Transverse colon (tissue), 4 donors: Measurements from ENCODE around the gene YBX2. TPM values are rescaled to one million over a fixed set of nuclear protein-coding genes. Genes with fewer than 3 reads are reported as not detected.

Experiments
- DNase-seq: peaks from one replicate; pipeline ENCODE4 v3.0.0-alpha.2; 2019
- H3K27ac ChIP-seq, 4 donors: fragments of 200-600 bp; sonication (generic); 2 replicates each; pipeline ENCODE4 v1.5.1; 2016 to 2018; ENCODE audit warnings: inconsistent platforms in 4 of 4
- H3K27me3 ChIP-seq: fragments of 200-600 bp; sonication (generic); 2 replicates; pipeline ENCODE4 v1.5.1; 2017; ENCODE audit warnings: inconsistent platforms
- H3K36me3 ChIP-seq, 4 donors: fragments of 200-600 bp; sonication (generic); 2 replicates each; pipeline ENCODE4 v1.5.1; 2017 to 2019; ENCODE audit warnings: inconsistent platforms in 4 of 4
- H3K4me1 ChIP-seq, 4 donors: fragments of 200-600 bp; sonication (generic); 2 replicates each; pipeline ENCODE4 v1.5.1; 2017 to 2020; ENCODE audit warnings: inconsistent platforms in 4 of 4
- H3K4me3 ChIP-seq, 4 donors: fragments of 200-600 bp; sonication (generic); 1 replicate in 1 of 4; 2 replicates in 3 of 4; pipeline versions ENCODE4 v1.5.1 to v1.6.1; 2017 to 2019; ENCODE audit warnings: inconsistent platforms in 4 of 4
- H3K9me3 ChIP-seq, 2 donors: fragments of 200-600 bp; sonication (generic); 2 replicates each; pipeline ENCODE4 v1.5.1; 2017 to 2019; ENCODE audit warnings: inconsistent platforms in 2 of 2
- EP300 ChIP-seq: sonication (generic); formaldehyde crosslinking; IDR thresholded peaks from one replicate; pipeline ENCODE4 v1.6.1; 2017; ENCODE audit warnings: antibody characterized with exemption, low read depth
- POLR2A ChIP-seq: fragments of 450-650 bp; IDR thresholded peaks from one replicate; pipeline ENCODE4 v1.6.1; 2016; ENCODE audit warnings: antibody characterized with exemption, mild to moderate bottlenecking, moderate library complexity
- POLR2AphosphoS5 ChIP-seq, 3 donors: sonication (generic); formaldehyde crosslinking; IDR thresholded peaks; one replicate each; pipeline ENCODE4 v1.6.1; 2016; ENCODE audit warnings: antibody characterized with exemption in 3 of 3
- WGBS, 2 donors: methylation state at CpG; one replicate each; pipeline ENCODE4 v1.1.5; 2018; ENCODE audit warnings: low coverage in 1 of 2; 5-methylcytosine and 5-hydroxymethylcytosine counted together
- in situ Hi-C, 4 donors: fragments of 200-750 bp; cut with MboI; loops; one replicate each; pipeline versions ENCODE4 v1.15.0 to v1.15.1; 2017; ENCODE audit warnings: low sequenced_read_pairs in 3 of 4, low pct_ligation_motif_present in 1 of 4, low pct_unique_long_range_greater_than_20kb in 1 of 4
- intact Hi-C: fragments of 100-400 bp; cut with DNase I; formaldehyde crosslinking; loops from one replicate; pipeline ENCODE4 v1.15.1; 2023; ENCODE audit warnings: low total_unique reads
- total RNA-seq, 4 donors: library from RNA; depleted of rRNA; stranded (reverse); fragments of >200 nt; gene quantifications; one replicate each; pipeline ENCODE4 v1.1.0, GENCODE V29; 2016
- TF ChIP-seq, protein P1 (sequence below), 5 experiments: fragments of 200-600 bp in 3 of 5; fragments of 450-650 bp in 2 of 5; sonication (generic) in 3 of 5; IDR thresholded peaks; 1 replicate in 2 of 5; 2 replicates in 3 of 5; pipeline ENCODE4 v1.5.1; 2016 to 2017; ENCODE audit warnings: antibody characterized with exemption in 5 of 5, inconsistent platforms in 3 of 5, mild to moderate bottlenecking in 2 of 5, moderate library complexity in 1 of 5

The YBX2 gene
- total RNA-seq, 4 donors from 2014 or later: 23.1 to 151 (median 43.4) TPM

DNA sequence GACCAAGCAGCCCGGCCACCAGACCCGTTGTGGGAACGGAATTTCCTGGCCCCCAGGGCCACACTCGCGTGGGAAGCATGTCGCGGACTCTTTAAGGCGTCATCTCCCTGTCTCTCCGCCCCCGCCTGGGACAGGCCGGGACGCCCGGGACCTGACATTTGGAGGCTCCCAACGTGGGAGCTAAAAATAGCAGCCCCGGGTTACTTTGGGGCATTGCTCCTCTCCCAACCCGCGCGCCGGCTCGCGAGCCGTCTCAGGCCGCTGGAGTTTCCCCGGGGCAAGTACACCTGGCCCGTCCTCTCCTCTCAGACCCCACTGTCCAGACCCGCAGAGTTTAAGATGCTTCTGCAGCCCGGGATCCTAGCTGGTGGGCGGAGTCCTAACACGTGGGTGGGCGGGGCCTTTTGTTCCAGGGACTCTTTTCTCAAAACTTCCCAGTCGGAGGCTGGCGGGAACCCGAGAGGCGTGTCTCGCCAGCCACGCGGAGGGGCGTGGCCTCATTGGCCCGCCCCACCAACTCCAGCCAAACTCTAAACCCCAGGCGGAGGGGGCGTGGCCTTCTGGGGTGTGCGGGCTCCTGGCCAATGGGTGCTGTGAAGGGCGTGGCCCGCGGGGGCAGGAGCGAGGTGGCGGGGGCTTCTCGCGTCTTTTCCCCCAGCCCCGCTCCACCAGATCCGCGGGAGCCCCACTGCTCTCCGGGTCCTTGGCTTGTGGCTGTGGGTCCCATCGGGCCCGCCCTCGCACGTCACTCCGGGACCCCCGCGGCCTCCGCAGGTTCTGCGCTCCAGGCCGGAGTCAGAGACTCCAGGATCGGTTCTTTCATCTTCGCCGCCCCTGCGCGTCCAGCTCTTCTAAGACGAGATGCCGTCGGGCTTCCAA, 13.1 kb downstream of the YBX2 start, which contains the start of gene SLC2A4:
Gene SLC2A4 (plus strand): TSS at position 645 of the 879 bp plus-strand sequence. CDS start 217 bp downstream, at position 862.
- Histone ChIP-seq H3K36me3 (no peaks in the 10 kb centered on the region), H3K4me1 (peaks cover 12 to 42% (median 33%) of the 10 kb centered on the region in 4 donors), H3K27me3 (no peaks in the 10 kb centered on the region), H3K27ac (peak within 1 kb of the TSS; percentile 84 to 89 (median 86)), H3K4me3 (peak within 1 kb of the TSS; percentile 41 to 71 (median 48)), H3K9me3 (no peaks in the 10 kb centered on the region)
- 0 to 10% methylated on average over 2 to 61 of the region's 71 CpGs for WGBS, 2 donors
- intact Hi-C loops: loop anchor here (2.0 kb wide), 1 partner anchor 15 kb away; no protein-coding TSS in a partner anchor
- in situ Hi-C loops: loop anchor here in 2 of 4 donors (25.0 kb wide), 1 partner anchor 244 kb away; the partner anchor contains the start of genes SLC16A11 (in 2 of the 2) and SLC16A13 (in 2 of the 2)
- DNase-seq: peak; percentile 97
- peak; percentile 54 for TF ChIP-seq POLR2A
- TF ChIP-seq EP300: no peak
- TF ChIP-seq, protein P1, sequence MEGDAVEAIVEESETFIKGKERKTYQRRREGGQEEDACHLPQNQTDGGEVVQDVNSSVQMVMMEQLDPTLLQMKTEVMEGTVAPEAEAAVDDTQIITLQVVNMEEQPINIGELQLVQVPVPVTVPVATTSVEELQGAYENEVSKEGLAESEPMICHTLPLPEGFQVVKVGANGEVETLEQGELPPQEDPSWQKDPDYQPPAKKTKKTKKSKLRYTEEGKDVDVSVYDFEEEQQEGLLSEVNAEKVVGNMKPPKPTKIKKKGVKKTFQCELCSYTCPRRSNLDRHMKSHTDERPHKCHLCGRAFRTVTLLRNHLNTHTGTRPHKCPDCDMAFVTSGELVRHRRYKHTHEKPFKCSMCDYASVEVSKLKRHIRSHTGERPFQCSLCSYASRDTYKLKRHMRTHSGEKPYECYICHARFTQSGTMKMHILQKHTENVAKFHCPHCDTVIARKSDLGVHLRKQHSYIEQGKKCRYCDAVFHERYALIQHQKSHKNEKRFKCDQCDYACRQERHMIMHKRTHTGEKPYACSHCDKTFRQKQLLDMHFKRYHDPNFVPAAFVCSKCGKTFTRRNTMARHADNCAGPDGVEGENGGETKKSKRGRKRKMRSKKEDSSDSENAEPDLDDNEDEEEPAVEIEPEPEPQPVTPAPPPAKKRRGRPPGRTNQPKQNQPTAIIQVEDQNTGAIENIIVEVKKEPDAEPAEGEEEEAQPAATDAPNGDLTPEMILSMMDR (IDR thresholded peaks at IDR 0.05): no peak
- TF ChIP-seq POLR2AphosphoS5 (IDR thresholded peaks at IDR 0.05): peak; percentile 57 to 73 (median 59)

DNA sequence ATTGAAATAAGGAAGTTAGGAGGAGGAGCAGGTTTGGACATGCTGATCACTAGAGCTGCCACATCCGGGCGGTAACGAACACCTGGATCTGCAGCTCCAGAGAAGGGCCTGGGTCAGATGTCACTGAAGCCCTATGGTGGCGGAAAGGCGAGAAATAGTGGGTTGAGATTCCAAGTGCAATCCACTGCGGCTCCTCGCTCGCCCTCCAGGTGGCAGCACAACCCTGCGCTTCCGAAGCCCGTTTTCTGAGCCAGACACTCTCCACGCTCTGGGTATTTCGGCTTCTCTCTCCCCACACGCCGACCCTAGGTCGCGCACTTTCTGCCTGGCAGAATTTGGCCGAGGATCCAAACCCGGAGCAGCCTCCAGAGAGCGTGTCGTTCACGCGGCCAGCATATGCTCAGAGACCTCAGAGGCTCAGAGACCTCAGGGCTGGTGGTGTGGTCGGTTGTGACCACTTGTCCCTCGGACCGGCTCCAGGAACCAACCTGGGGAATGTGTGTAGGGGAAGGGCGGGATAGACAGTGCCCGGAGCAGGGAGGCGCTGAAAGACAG, 13.8 kb downstream of the YBX2 start:
- peak in 2 of 3 donors; percentile 28 to 45 for TF ChIP-seq POLR2AphosphoS5 (IDR thresholded peaks at IDR 0.05)
- TF ChIP-seq, protein P1 (IDR thresholded peaks at IDR 0.05): peak; percentile 86 to 99 (median 96)
- TF ChIP-seq EP300: peak; percentile 1
- TF ChIP-seq POLR2A: peak; percentile 17
- H3K27ac ChIP-seq: peak overlapping the region; percentile 84 to 89 (median 86)
- DNase-seq: peak; percentile 91
- H3K4me3 ChIP-seq: peak overlapping the region in 3 of 4 donors; percentile 43 to 71 (median 54)
- in situ Hi-C loops (loop anchor here in 2 of 4 donors (25.0 kb wide), 1 partner anchor 243 kb away; the partner anchor contains the start of genes SLC16A11 (in 2 of the 2) and SLC16A13 (in 2 of the 2)), intact Hi-C loops (loop anchor here (2.0 kb wide), 1 partner anchor 16 kb away; no protein-coding TSS in a partner anchor)
- peaks cover 12 to 42% (median 33%) of the 10 kb centered on the region in 4 donors for H3K4me1 ChIP-seq
- H3K9me3 ChIP-seq: no peaks in the 10 kb centered on the region
- 0% methylated on average over 3 to 29 of the region's 29 CpGs for WGBS, 2 donors
- no peaks in the 10 kb centered on the region for H3K27me3 ChIP-seq
- H3K36me3 ChIP-seq: no peaks in the 10 kb centered on the region

DNA sequence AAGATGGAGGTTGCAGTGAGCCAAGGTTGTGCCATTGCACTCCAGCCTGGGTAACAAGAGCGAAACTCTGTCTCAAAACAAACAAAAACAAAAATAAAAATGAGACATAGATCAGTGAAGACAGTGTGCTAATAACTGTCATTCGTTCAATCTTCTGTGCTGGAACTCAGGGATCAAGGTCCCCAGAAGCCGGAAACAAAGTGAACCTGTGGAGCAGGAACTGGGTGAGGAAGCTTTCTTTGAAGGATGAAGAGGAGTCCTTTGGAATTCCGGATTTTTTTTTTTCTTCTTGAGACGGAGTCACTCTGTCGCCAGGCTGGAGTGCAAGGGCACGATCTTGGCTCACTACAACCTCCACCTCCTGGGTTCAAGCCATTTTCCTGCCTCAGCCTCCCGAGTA, 15.0 kb downstream of the YBX2 start:
- Histone ChIP-seq H3K9me3 (no peaks in the 10 kb centered on the region), H3K36me3 (no peaks in the 10 kb centered on the region), H3K27ac (peak overlapping the region; percentile 84 to 89 (median 86)), H3K4me1 (peaks cover 12 to 42% (median 30%) of the 10 kb centered on the region in 4 donors), H3K4me3 (no peak overlapping the region), H3K27me3 (no peaks in the 10 kb centered on the region)
- intact Hi-C loops (no loop called here), in situ Hi-C loops (loop anchor here in 2 of 4 donors (10.0 to 25.0 kb wide), 2 partner anchors 65 to 242 kb away; partner anchors contain the start of genes SLC16A11 (in 2 of the 2) and SLC16A13 (in 2 of the 2))
- TF ChIP-seq, protein P1 (IDR thresholded peaks at IDR 0.05): no peak
- no peak for TF ChIP-seq EP300
- TF ChIP-seq POLR2AphosphoS5 (IDR thresholded peaks at IDR 0.05): peak in 1 of 3 donors; percentile 13
- TF ChIP-seq POLR2A: no peak
- 47 to 66% methylated on average over 7 to 8 of the region's 8 CpGs for whole genome bisulfite sequencing, 2 donors
- no peak for DNase-seq
